Central memory CD8-positive, alpha-beta T cell (primary cell): Measurements from ENCODE around the gene GOLGA6L9.
"Not testable (repeated sequence)": the region's sequence is repeated elsewhere in the genome, so short reads cannot be mapped to it uniquely, and the experiment has no call there.

ENCODE experiments used
- ATAC-seq: fragments of 150-1000 bp; cut with Tn5 transposase; replicated peaks from 2 replicates; pipeline ENCODE4 v1.10.0; 2022; ENCODE audit warnings: mild to moderate bottlenecking, moderate FRiP score, moderate number of reproducible peaks; ENCODE audit not compliant: poor library complexity, severe bottlenecking; ENCODE audit errors: extremely low read depth
- DNase-seq, 2 donors: peaks; one replicate each; pipeline ENCODE4 v3.0.0; 2021; ENCODE audit warnings: low spot score in 2 of 2
- H3K27ac Mint-ChIP-seq: one replicate; pipeline ENCODE4 v1.8.0; 2022; ENCODE audit warnings: low read depth, mild to moderate bottlenecking, moderate library complexity, mixed read lengths
- H3K27me3 Mint-ChIP-seq: one replicate; pipeline ENCODE4 v1.8.0; 2022; ENCODE audit warnings: mixed read lengths
- H3K36me3 Mint-ChIP-seq: one replicate; pipeline ENCODE4 v1.8.0; 2022; ENCODE audit warnings: mild to moderate bottlenecking, moderate library complexity, mixed read lengths; ENCODE audit not compliant: insufficient read depth
- H3K4me1 Mint-ChIP-seq: one replicate; pipeline ENCODE4 v1.8.0; 2022; ENCODE audit warnings: mixed read lengths
- H3K4me3 Mint-ChIP-seq: one replicate; pipeline ENCODE4 v1.8.0; 2022; ENCODE audit warnings: mild to moderate bottlenecking, moderate library complexity, mixed read lengths
- H3K9me3 Mint-ChIP-seq: one replicate; pipeline ENCODE4 v1.8.0; 2022; ENCODE audit warnings: mixed read lengths

GOLGA6L9 gene

GRCh38 chr15:82410306-82410705 is 19.3 kb upstream of the GOLGA6L9 start:
- not testable (repeated sequence) for H3K9me3 Mint-ChIP-seq, H3K4me1 Mint-ChIP-seq, H3K27me3 Mint-ChIP-seq, H3K27ac Mint-ChIP-seq, ATAC-seq, H3K4me3 Mint-ChIP-seq, DNase-seq, H3K36me3 Mint-ChIP-seq

GRCh38 chr15:82411595-82411994 is 18.0 kb upstream of the GOLGA6L9 start:
- DNase-seq, H3K4me1 Mint-ChIP-seq, ATAC-seq, H3K9me3 Mint-ChIP-seq, H3K36me3 Mint-ChIP-seq, H3K27me3 Mint-ChIP-seq, H3K27ac Mint-ChIP-seq, H3K4me3 Mint-ChIP-seq: not testable (repeated sequence)

GRCh38 chr15:82414525-82415191 is 15.0 kb upstream of the GOLGA6L9 start:
- DNase-seq, H3K36me3 Mint-ChIP-seq, H3K27me3 Mint-ChIP-seq, H3K9me3 Mint-ChIP-seq, H3K4me3 Mint-ChIP-seq, ATAC-seq, H3K4me1 Mint-ChIP-seq, H3K27ac Mint-ChIP-seq: not testable (repeated sequence)

GRCh38 chr15:82420516-82420915 is 9.1 kb upstream of the GOLGA6L9 start:
- not testable (repeated sequence) for DNase-seq, H3K4me3 Mint-ChIP-seq

GRCh38 chr15:82420966-82421365 is 8.7 kb upstream of the GOLGA6L9 start:
- H3K27me3 Mint-ChIP-seq, H3K4me3 Mint-ChIP-seq, H3K36me3 Mint-ChIP-seq, H3K27ac Mint-ChIP-seq, ATAC-seq, DNase-seq, H3K9me3 Mint-ChIP-seq, H3K4me1 Mint-ChIP-seq: not testable (repeated sequence)

More at GRCh38 chr15:82420516-82420915, 9.1 kb upstream of the GOLGA6L9 start:
- H3K27me3 Mint-ChIP-seq, H3K27ac Mint-ChIP-seq, H3K36me3 Mint-ChIP-seq, H3K9me3 Mint-ChIP-seq, ATAC-seq, H3K4me1 Mint-ChIP-seq: not testable (repeated sequence)

GRCh38 chr15:82427117-82427516 is 2.5 kb upstream of the GOLGA6L9 start:
- H3K27me3 Mint-ChIP-seq, H3K9me3 Mint-ChIP-seq, ATAC-seq, H3K4me1 Mint-ChIP-seq, H3K27ac Mint-ChIP-seq, H3K4me3 Mint-ChIP-seq, H3K36me3 Mint-ChIP-seq, DNase-seq: not testable (repeated sequence)

GRCh38 chr15:82445420-82445819 is 15.8 kb downstream of the GOLGA6L9 start:
- peak in 1 of 2 donors; percentile 19 for DNase-seq
- H3K9me3 Mint-ChIP-seq, H3K4me3 Mint-ChIP-seq, H3K27ac Mint-ChIP-seq, ATAC-seq, H3K36me3 Mint-ChIP-seq, H3K27me3 Mint-ChIP-seq, H3K4me1 Mint-ChIP-seq: not testable (repeated sequence)

- ATAC-seq, H3K9me3 Mint-ChIP-seq, H3K27ac Mint-ChIP-seq: not testable (repeated sequence)
Observed at GRCh38 chr15:82457336-82457735, 27.7 kb downstream of the GOLGA6L9 start.

GRCh38 chr15:82465629-82466028 is 36.0 kb downstream of the GOLGA6L9 start:
- H3K4me1 Mint-ChIP-seq, H3K4me3 Mint-ChIP-seq, H3K27me3 Mint-ChIP-seq, H3K36me3 Mint-ChIP-seq, H3K9me3 Mint-ChIP-seq, DNase-seq, H3K27ac Mint-ChIP-seq, ATAC-seq: not testable (repeated sequence)

More at GRCh38 chr15:82457336-82457735, 27.7 kb downstream of the GOLGA6L9 start:
- not testable (repeated sequence) for H3K4me3 Mint-ChIP-seq, H3K4me1 Mint-ChIP-seq, H3K27me3 Mint-ChIP-seq, H3K36me3 Mint-ChIP-seq, DNase-seq

GRCh38 chr15:82468205-82468604 is 38.6 kb downstream of the GOLGA6L9 start:
- H3K4me3 Mint-ChIP-seq, H3K4me1 Mint-ChIP-seq, H3K9me3 Mint-ChIP-seq, H3K27me3 Mint-ChIP-seq, DNase-seq, H3K27ac Mint-ChIP-seq, H3K36me3 Mint-ChIP-seq: not testable (repeated sequence)
- peak; percentile 84 for ATAC-seq

- H3K9me3 Mint-ChIP-seq, H3K36me3 Mint-ChIP-seq, H3K4me1 Mint-ChIP-seq, H3K27me3 Mint-ChIP-seq, H3K4me3 Mint-ChIP-seq, DNase-seq, ATAC-seq, H3K27ac Mint-ChIP-seq: not testable (repeated sequence)
Observed at GRCh38 chr15:82469381-82469780, 39.8 kb downstream of the GOLGA6L9 start.

- not testable (repeated sequence) for ATAC-seq
Observed at GRCh38 chr15:82472269-82472982, 42.8 kb downstream of the GOLGA6L9 start.

GRCh38 chr15:82474596-82475325 is 45.1 kb downstream of the GOLGA6L9 start:
- H3K4me3 Mint-ChIP-seq, H3K36me3 Mint-ChIP-seq, H3K4me1 Mint-ChIP-seq, ATAC-seq, DNase-seq, H3K27me3 Mint-ChIP-seq, H3K9me3 Mint-ChIP-seq, H3K27ac Mint-ChIP-seq: not testable (repeated sequence)

More at GRCh38 chr15:82472269-82472982, 42.8 kb downstream of the GOLGA6L9 start:
- H3K4me3 Mint-ChIP-seq, H3K27me3 Mint-ChIP-seq, H3K36me3 Mint-ChIP-seq, DNase-seq, H3K27ac Mint-ChIP-seq, H3K9me3 Mint-ChIP-seq, H3K4me1 Mint-ChIP-seq: not testable (repeated sequence)
